HepG2 (cell line): ENCODE data around the gene PDE4D. TPM values are rescaled to one million over a fixed set of nuclear protein-coding genes. Genes with fewer than 3 reads are reported as not detected.

Experiments
- ATAC-seq: fragments of 200-7000 bp; cut with Tn5 transposase; 3 replicates; pipeline ENCODE4 v1.9.1; 2020; ENCODE audit warnings: mild to moderate bottlenecking, moderate library complexity
- BruUV-seq: library from RNA; stranded (reverse); fragments of 400-500 nt; replicated peaks from 2 replicates; lab custom pipeline; 2021; lab: Mats Ljungman, UMichigan
- CTCF ChIA-PET: fragments of 300-600 bp; formaldehyde crosslinking; extraction: SDS; loops from one replicate; lab custom pipeline; 2021; ENCODE audit warnings: low total read pairs, inconsistent platforms, low intra/inter-chr PET ratio; lab: Yijun Ruan, JAX
- POLR2A ChIA-PET: fragments of 350-600 bp; sonication (Branson Sonifier 250); formaldehyde crosslinking; loops from one replicate; lab custom pipeline; 2020; ENCODE audit warnings: antibody characterized with exemption, inconsistent platforms; lab: Yijun Ruan, JAX
- DNase-seq: peaks from one replicate; pipeline ENCODE4 v3.0.0-alpha.2; 2015; ENCODE audit warnings: low spot score
- FAIRE-seq: peaks from 3 replicates; lab custom pipeline; 2011; peaks lifted over from hg19 to GRCh38; lab: Jason Lieb, UNC
- H2AFZ ChIP-seq: one replicate; pipeline ENCODE4 v1.6.1; 2011; ENCODE audit warnings: low read length, inconsistent platforms
- H3K27ac ChIP-seq: fragments of 300-600 bp; 3 replicates; pipeline ENCODE4 v1.8.0; 2011; ENCODE audit warnings: mixed run types, mild to moderate bottlenecking, mixed read lengths, low read length, inconsistent platforms; ENCODE audit not compliant: insufficient read depth; ENCODE audit errors: extremely low read length
- H3K27me3 ChIP-seq, 2 experiments: fragments of 200-600 bp in 1 of 2; 2 replicates in 1 of 2; 3 replicates in 1 of 2; pipeline versions ENCODE4 v1.6.0 to v1.8.0; 2011; ENCODE audit warnings: low read length in 2 of 2, mild to moderate bottlenecking in 2 of 2, moderate library complexity in 2 of 2, inconsistent platforms in 1 of 2; ENCODE audit not compliant: insufficient read depth in 2 of 2, control insufficient read depth in 1 of 2
- H3K36me3 ChIP-seq, 2 experiments: fragments of 200-600 bp in 1 of 2; replicated peaks in 1 of 2; 2 replicates in 1 of 2; 3 replicates in 1 of 2; pipeline versions ENCODE4 v1.5.1 to v1.8.0; 2011; ENCODE audit warnings: low read length in 2 of 2, inconsistent platforms in 1 of 2; ENCODE audit not compliant: insufficient read depth in 2 of 2, control insufficient read depth in 1 of 2
- H3K4me1 ChIP-seq: 2 replicates; pipeline ENCODE4 v1.5.1; 2012; ENCODE audit warnings: low read length, inconsistent platforms; ENCODE audit not compliant: insufficient read depth
- H3K4me2 ChIP-seq: 2 replicates; pipeline ENCODE4 v1.6.0; 2011; ENCODE audit warnings: low read depth, low read length, inconsistent platforms
- H3K4me3 ChIP-seq, 3 experiments: fragments of 200-600 bp in 1 of 3; sonication (generic), shearing (Covaris generic) in 1 of 3; replicated peaks in 1 of 3; 2 replicates each; pipeline ENCODE4 v1.5.1; 2011 to 2016; ENCODE audit warnings: low read length in 3 of 3, inconsistent platforms in 2 of 3, low read depth in 2 of 3, mild to moderate bottlenecking in 2 of 3, control low read depth in 1 of 3, mixed read lengths in 1 of 3; ENCODE audit not compliant: insufficient read depth in 1 of 3
- H3K79me2 ChIP-seq: one replicate; pipeline ENCODE4 v1.6.1; 2011; ENCODE audit warnings: low read length, inconsistent platforms; ENCODE audit not compliant: insufficient read depth
- H3K9ac ChIP-seq: 2 replicates; pipeline ENCODE4 v1.6.0; 2011; ENCODE audit warnings: mild to moderate bottlenecking, low read depth, low read length, inconsistent platforms; ENCODE audit not compliant: insufficient read depth
- H3K9me3 ChIP-seq: 2 replicates; pipeline ENCODE4 v1.5.1; 2012; ENCODE audit warnings: mild to moderate bottlenecking, low read length
- H4K20me1 ChIP-seq: 2 replicates; pipeline ENCODE4 v1.6.0; 2011; ENCODE audit warnings: inconsistent platforms, mild to moderate bottlenecking, low read length, moderate library complexity; ENCODE audit not compliant: insufficient read depth
- ATF4 ChIP-seq, 2 experiments: fragments of 450-650 bp in 1 of 2; sonication (generic) in 1 of 2; formaldehyde crosslinking; IDR thresholded peaks; 2 replicates each; pipeline versions ENCODE4 v1.5.0 to v1.8.0; 2020 to 2022; ENCODE audit warnings: mild to moderate bottlenecking in 1 of 2, missing genetic modification reagents in 1 of 2
- FOXP4 ChIP-seq: sonication (generic); formaldehyde crosslinking; IDR thresholded peaks from 2 replicates; pipeline ENCODE4 v1.4.0; 2020; ENCODE audit warnings: missing genetic modification reagents
- HMG20B ChIP-seq: conservative IDR thresholded peaks from 2 replicates; pipeline ENCODE4 v1.6.1; 2016; ENCODE audit warnings: missing genetic modification reagents, missing compliant biosample characterization
- HNF1A ChIP-seq, 2 experiments: sonication (generic) in 1 of 2; formaldehyde crosslinking in 1 of 2; IDR thresholded peaks; 2 replicates each; pipeline versions ENCODE4 v1.4.0 to v1.6.1; 2016 to 2020; ENCODE audit warnings: borderline replicate concordance in 1 of 2, low read depth in 1 of 2, mild to moderate bottlenecking in 1 of 2, missing genetic modification reagents in 1 of 2
- JARID2 ChIP-seq: sonication (generic); formaldehyde crosslinking; IDR thresholded peaks from 2 replicates; pipeline ENCODE4 v1.8.1; 2023; ENCODE audit warnings: missing genetic modification reagents, inconsistent platforms; ENCODE audit not compliant: insufficient replicate concordance
- JDP2 ChIP-seq: sonication (generic); formaldehyde crosslinking; IDR thresholded peaks from 2 replicates; pipeline ENCODE4 v1.8.1; 2022; ENCODE audit warnings: missing genetic modification reagents, borderline replicate concordance
- MBNL3 ChIP-seq: fragments of 250-450 bp; sonication (Bioruptor Pico); conservative IDR thresholded peaks from 2 replicates; pipeline ENCODE4 v1.8.0; 2022; ENCODE audit warnings: mild to moderate bottlenecking, inconsistent platforms
- MXD1 ChIP-seq: sonication (generic); formaldehyde crosslinking; IDR thresholded peaks from 2 replicates; pipeline ENCODE4 v1.4.0; 2020; ENCODE audit warnings: mild to moderate bottlenecking, missing genetic modification reagents
- NFKBIZ ChIP-seq: IDR thresholded peaks from 2 replicates; pipeline ENCODE4 v1.6.1; 2018; ENCODE audit warnings: missing genetic modification reagents, missing compliant biosample characterization
- ONECUT2 ChIP-seq: sonication (generic); formaldehyde crosslinking; IDR thresholded peaks from 2 replicates; pipeline ENCODE4 v1.4.0; 2020; ENCODE audit warnings: missing genetic modification reagents
- PCBP2 ChIP-seq: fragments of 200-400 bp; formaldehyde crosslinking; optimal IDR thresholded peaks from 2 replicates; pipeline ENCODE3; 2018; ENCODE audit warnings: low read length, low read depth; ENCODE audit not compliant: poor library complexity, severe bottlenecking
- ZNF225 ChIP-seq: sonication (generic); formaldehyde crosslinking; IDR thresholded peaks from 2 replicates; pipeline ENCODE4 v1.4.0; 2020; ENCODE audit warnings: mild to moderate bottlenecking, missing genetic modification reagents
- ZNF790 ChIP-seq: sonication (generic); formaldehyde crosslinking; IDR thresholded peaks from 2 replicates; pipeline ENCODE4 v1.8.0; 2022; ENCODE audit warnings: missing genetic modification reagents, mild to moderate bottlenecking, borderline replicate concordance
- WGBS: methylation state at CpG from one replicate; pipeline ENCODE4 v1.1.6; 2017; ENCODE audit warnings: low lambda C conversion rate; 5-methylcytosine and 5-hydroxymethylcytosine counted together
- in situ Hi-C: cut with HindIII; loops from 2 replicates; pipeline ENCODE4 v1.10.0; 2017; ENCODE audit warnings: low pct_unique_long_range_greater_than_20kb; ENCODE audit not compliant: extremely low pct_ligation_motif_present
- intact Hi-C: fragments of 100-400 bp; cut with micrococcal nuclease; formaldehyde crosslinking; loops from one replicate; pipeline ENCODE4 v1.10.0; 2022; ENCODE audit not compliant: unreplicated experiment
- polyA plus RNA-seq, 8 experiments: library from polyadenylated mRNA; depleted of rRNA in 3 of 8; stranded (reverse) in 7 of 8; unstranded in 1 of 8; fragments of >200 nt; fragmentation: Illumina TruSeq in 4 of 8; extraction: Trizol in 4 of 8; gene quantifications; 2 replicates each; pipeline versions ENCODE4 v1.2.1 to v1.2.3, GENCODE V29; 2011 to 2016; ENCODE audit warnings: low read depth in 4 of 8, missing spikeins in 1 of 8, mixed read lengths in 1 of 8; ENCODE audit not compliant: insufficient read depth in 1 of 8
- total RNA-seq, 5 experiments: library from RNA; depleted of rRNA; stranded (reverse); fragments of >200 nt; fragmentation: Illumina TruSeq; extraction: Trizol; gene quantifications; 2 replicates each; pipeline ENCODE4 v1.2.3, GENCODE V29; 2016; ENCODE audit warnings: low read depth in 1 of 5

PDE4D gene
- total and polyA plus RNA-seq, 2 of the 13 experiments (the other 11 are each of a cell fraction or from before 2014, with no cell fraction given) = 7.0 to 12.2 TPM

- Histone ChIP-seq H3K36me3 (no peaks in the 10 kb centered on the region), H3K4me1 (peaks cover 10% of the 10 kb centered on the region), H3K4me2 (no peak overlapping the region), H3K79me2 (no peaks in the 10 kb centered on the region), H2AFZ (no peak overlapping the region), H3K27me3 (no peaks in the 10 kb centered on the region; a peak in 1 of 5 replicates), H3K9me3 (no peaks in the 10 kb centered on the region), H4K20me1 (no peaks in the 10 kb centered on the region), H3K9ac (no peak overlapping the region), H3K27ac (no peak overlapping the region), H3K4me3 (no peak overlapping the region)
- CTCF ChIA-PET = no interaction called here
- no peak for DNase-seq
- in situ Hi-C loops = no loop called here
- intact Hi-C loops = no loop called here
- BruUV-seq = no TSS peak
- no peak for ATAC-seq
- FAIRE-seq = no peak
- WGBS = 58% methylated on average over 2 of the region's 2 CpGs
- POLR2A ChIA-PET = no interaction called here
- TF ChIP-seq FOXP4 (CRISPR knock-in tag) (no peak), PCBP2 (no peak), MXD1 (CRISPR knock-in tag) (no peak), ONECUT2 (CRISPR knock-in tag) (no peak), HNF1A (IDR thresholded peaks at IDR 0.05; ENCODE audit: low read depth) (no peak), HNF1A (CRISPR knock-in tag; IDR thresholded peaks at IDR 0.05; ENCODE audit: borderline replicate concordance) (no peak), ZNF225 (CRISPR knock-in tag) (no peak), JDP2 (CRISPR knock-in tag) (no peak), ATF4 (CRISPR knock-in tag; IDR thresholded peaks at IDR 0.05) (no peak), JARID2 (CRISPR knock-in tag) (no peak), NFKBIZ (CRISPR knock-in tag) (no peak), HMG20B (CRISPR knock-in tag) (no peak), MBNL3 (no peak), ZNF790 (CRISPR knock-in tag) (no peak)
Observed at GRCh38 chr5:59098743-59099142, 794.8 kb downstream of the PDE4D start.
